Stimulated activated CD4-positive, alpha-beta T cell treated with anti-CD3 and anti-CD28 coated beads, Interleukin-4, amount 100 ng/mL, for 24 hours (primary cell): Measurements from ENCODE around the gene MYO1D.
A peak's percentile ranks its signal among the peaks of the same experiment; 100 is the strongest.

Experiments
- DNase-seq: peaks from one replicate; pipeline ENCODE4 v3.0.0-alpha.2; 2020

The MYO1D gene

DNA sequence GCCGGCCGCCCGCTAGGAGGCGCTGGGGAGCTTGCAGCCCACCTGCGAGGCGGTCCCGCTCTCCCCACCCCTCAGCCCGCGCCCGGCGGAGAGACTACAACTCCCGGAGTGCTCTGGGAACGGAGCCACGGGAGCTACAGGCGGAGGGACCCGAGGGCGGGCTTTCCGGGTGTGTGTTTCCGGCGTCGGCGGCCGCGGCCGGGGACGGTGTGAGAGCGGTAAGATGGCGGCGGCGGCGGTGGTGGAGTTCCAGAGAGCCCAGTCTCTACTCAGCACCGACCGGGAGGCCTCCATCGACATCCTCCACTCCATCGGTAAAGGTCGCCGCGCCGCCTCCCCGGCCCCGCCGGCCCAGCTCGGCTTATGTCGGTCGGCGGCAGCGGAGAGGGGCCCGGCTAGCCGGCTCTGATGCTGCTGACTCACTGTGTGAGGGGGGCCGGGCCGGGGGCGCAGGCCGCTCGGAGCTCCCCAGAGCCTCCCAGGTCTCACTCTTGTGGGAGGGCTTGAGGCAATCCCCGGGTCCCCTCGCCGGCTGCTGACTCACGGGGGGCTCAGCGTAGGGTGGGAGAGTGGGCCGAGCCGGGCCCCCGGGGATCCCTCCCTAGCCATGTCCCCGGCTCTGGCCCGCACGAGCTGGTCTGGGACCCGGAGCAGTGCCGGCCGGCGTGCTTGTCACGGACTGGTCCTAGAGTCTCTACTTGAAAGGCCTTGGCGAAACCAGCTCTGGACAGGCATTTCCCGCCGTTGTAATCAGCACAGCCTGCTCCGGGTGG, 432.4 kb downstream of the MYO1D start, which contains the start of gene PSMD11:
PSMD11 (plus strand) TSS at position 210 of the 773 bp plus-strand sequence; CDS start at position 224, 14 bp downstream.
- DNase-seq: peak; percentile 99

DNA sequence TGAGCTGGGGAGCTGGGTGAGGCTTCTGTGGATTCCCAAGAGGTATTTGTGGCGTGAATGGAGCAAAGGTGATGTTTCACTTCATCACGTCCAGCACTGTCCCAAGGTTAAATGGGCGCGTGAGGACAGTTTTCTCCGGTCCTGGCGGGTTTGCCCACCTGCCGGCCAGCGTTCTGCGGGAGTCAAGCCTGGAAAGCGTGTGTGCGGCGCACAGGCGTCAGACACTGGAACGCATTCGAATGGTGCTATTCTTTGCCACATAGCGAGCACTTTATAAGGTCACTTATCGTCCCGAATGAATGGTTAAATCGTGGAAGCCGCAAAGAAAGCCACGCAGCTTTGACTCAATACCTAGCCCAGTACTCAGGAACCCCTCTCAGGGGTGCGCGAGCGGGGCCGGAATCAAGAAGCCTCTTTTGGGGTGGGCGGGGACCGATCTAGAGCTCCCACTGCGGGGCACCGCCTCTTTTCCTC, 433.1 kb downstream of the MYO1D start:
- DNase-seq: peak; percentile 7
